ENCODE data around the gene GSK3B. TPM values are rescaled to one million over a fixed set of nuclear protein-coding genes. Genes with fewer than 3 reads are reported as not detected.
A peak's percentile ranks its signal among the peaks of the same experiment; 100 is the strongest.

Gene GSK3B
- total RNA-seq, 1 donor from 2014 or later: 11.8 TPM

DNA sequence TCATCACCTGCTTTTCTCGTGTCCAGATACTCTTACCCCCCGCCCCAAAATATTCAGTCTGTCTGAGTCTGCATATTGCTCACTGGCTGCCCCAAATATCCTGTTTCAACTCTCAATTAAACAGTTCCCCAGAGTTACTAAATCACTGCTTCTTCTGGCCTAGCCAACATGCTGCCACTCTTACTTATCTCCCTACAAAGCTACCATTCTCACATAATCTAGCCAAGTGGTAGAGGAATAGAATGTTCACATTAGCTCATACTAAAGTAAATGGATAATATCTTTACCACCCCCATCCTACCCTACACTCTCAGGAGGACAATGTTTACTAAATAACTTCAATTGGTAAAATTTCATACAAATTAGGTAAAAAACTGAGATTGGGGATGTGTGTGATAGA, 234.5 kb downstream of the GSK3B start:
- DNase-seq (ENCODE audit: low spot score in 2 of 2): no peak

DNA sequence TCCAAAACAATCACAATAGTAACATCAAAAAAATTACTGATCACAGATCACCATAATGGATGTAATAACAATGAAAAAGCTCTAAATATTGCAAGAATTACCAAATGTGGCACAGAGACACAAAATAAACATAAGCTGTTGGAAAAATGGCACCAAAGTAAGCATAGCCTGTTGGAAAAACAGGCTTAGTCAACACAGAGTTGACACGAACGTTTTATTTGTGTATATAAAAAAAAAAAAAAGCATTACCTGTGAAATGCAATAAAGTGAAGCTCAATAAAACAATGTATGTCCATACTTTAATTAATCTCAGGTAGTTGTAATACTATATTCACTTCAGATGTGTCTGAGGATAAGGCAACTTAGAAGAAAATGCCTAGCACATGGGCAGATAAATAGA, 235.3 kb downstream of the GSK3B start:
- no peaks in the 10 kb centered on the region for H3K4me1 ChIP-seq
- peaks cover 0 to 3% of the 10 kb centered on the region in 2 donors for H3K9me3 ChIP-seq
- no peak for DNase-seq (ENCODE audit: low spot score in 2 of 2)
- intact Hi-C loops (cut with DNase I): no loop called here
- no peak overlapping the region for H3K4me3 ChIP-seq
- no peaks in the 10 kb centered on the region for H3K27me3 ChIP-seq
- peaks cover 18 to 32% of the 10 kb centered on the region in 2 donors for H3K36me3 ChIP-seq
- H3K27ac ChIP-seq: no peak overlapping the region
- TF ChIP-seq, protein P1, sequence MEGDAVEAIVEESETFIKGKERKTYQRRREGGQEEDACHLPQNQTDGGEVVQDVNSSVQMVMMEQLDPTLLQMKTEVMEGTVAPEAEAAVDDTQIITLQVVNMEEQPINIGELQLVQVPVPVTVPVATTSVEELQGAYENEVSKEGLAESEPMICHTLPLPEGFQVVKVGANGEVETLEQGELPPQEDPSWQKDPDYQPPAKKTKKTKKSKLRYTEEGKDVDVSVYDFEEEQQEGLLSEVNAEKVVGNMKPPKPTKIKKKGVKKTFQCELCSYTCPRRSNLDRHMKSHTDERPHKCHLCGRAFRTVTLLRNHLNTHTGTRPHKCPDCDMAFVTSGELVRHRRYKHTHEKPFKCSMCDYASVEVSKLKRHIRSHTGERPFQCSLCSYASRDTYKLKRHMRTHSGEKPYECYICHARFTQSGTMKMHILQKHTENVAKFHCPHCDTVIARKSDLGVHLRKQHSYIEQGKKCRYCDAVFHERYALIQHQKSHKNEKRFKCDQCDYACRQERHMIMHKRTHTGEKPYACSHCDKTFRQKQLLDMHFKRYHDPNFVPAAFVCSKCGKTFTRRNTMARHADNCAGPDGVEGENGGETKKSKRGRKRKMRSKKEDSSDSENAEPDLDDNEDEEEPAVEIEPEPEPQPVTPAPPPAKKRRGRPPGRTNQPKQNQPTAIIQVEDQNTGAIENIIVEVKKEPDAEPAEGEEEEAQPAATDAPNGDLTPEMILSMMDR (IDR thresholded peaks at IDR 0.05): no peak

More for the DNA sequence above, 234.5 kb downstream of the GSK3B start:
- H3K9me3 ChIP-seq: peaks cover 0 to 3% of the 10 kb centered on the region in 2 donors
- H3K4me3 ChIP-seq: no peak overlapping the region
- H3K27ac ChIP-seq: no peak overlapping the region
- H3K4me1 ChIP-seq: no peaks in the 10 kb centered on the region
- H3K27me3 ChIP-seq: no peaks in the 10 kb centered on the region
- peaks cover 18 to 32% of the 10 kb centered on the region in 2 donors for H3K36me3 ChIP-seq
- intact Hi-C loops (cut with DNase I): no loop called here
- TF ChIP-seq, protein P1 (IDR thresholded peaks at IDR 0.05): no peak

GRCh38 chr3:119856695-119857094, 237.6 kb downstream of the GSK3B start:
- Histone ChIP-seq H3K4me1 (no peaks in the 10 kb centered on the region), H3K27ac (no peak overlapping the region), H3K36me3 (peaks cover 3 to 17% of the 10 kb centered on the region in 2 donors), H3K9me3 (peaks cover 0 to 3% of the 10 kb centered on the region in 2 donors), H3K4me3 (no peak overlapping the region), H3K27me3 (no peaks in the 10 kb centered on the region)
- intact Hi-C loops (cut with DNase I): no loop called here
- DNase-seq (ENCODE audit: low spot score in 2 of 2): no peak
- TF ChIP-seq, protein P1 (IDR thresholded peaks at IDR 0.05): no peak

- Histone ChIP-seq H3K27me3 (no peaks in the 10 kb centered on the region), H3K4me1 (no peaks in the 10 kb centered on the region), H3K36me3 (no peaks in the 10 kb centered on the region), H3K9me3 (no peaks in the 10 kb centered on the region), H3K27ac (no peak overlapping the region), H3K4me3 (no peak overlapping the region)
- intact Hi-C loops (cut with DNase I): no loop called here
- TF ChIP-seq, protein P1 (IDR thresholded peaks at IDR 0.05): no peak
- DNase-seq (ENCODE audit: low spot score in 2 of 2): no peak
Measured at GRCh38 chr3:119849126-119849525, 245.1 kb downstream of the GSK3B start.

- Histone ChIP-seq H3K4me3 (no peak overlapping the region), H3K9me3 (no peaks in the 10 kb centered on the region), H3K27me3 (no peaks in the 10 kb centered on the region), H3K4me1 (no peaks in the 10 kb centered on the region), H3K36me3 (no peaks in the 10 kb centered on the region), H3K27ac (peak overlapping the region; percentile 14 to 22)
- intact Hi-C loops (cut with DNase I): no loop called here
- TF ChIP-seq, protein P1 (IDR thresholded peaks at IDR 0.05): no peak
- no peak for DNase-seq (ENCODE audit: low spot score in 2 of 2)
Measured at GRCh38 chr3:119841808-119842471, 252.3 kb downstream of the GSK3B start.

Data from ascending aorta (tissue), 2 donors.